Osteocyte (in vitro differentiated cells): ENCODE data around the gene MCM5. TPM values are rescaled to one million over a fixed set of nuclear protein-coding genes. Genes with fewer than 3 reads are reported as not detected.

Source experiments
- DNase-seq: peaks from one replicate; pipeline ENCODE4 v3.0.0; 2021; ENCODE audit warnings: mixed read lengths; ENCODE audit not compliant: unreplicated experiment; ENCODE audit errors: extremely low spot score
- H3K27ac Mint-ChIP-seq: one replicate; pipeline ENCODE4 v1.8.0; 2021; ENCODE audit warnings: mild to moderate bottlenecking, mixed read lengths; ENCODE audit not compliant: unreplicated experiment
- H3K27me3 Mint-ChIP-seq: one replicate; pipeline ENCODE4 v1.8.0; 2021; ENCODE audit warnings: mixed read lengths; ENCODE audit not compliant: unreplicated experiment
- H3K36me3 Mint-ChIP-seq: one replicate; pipeline ENCODE4 v1.8.0; 2021; ENCODE audit warnings: mixed read lengths; ENCODE audit not compliant: unreplicated experiment
- H3K4me1 Mint-ChIP-seq: one replicate; pipeline ENCODE4 v1.8.0; 2021; ENCODE audit warnings: mixed read lengths; ENCODE audit not compliant: unreplicated experiment
- H3K4me3 Mint-ChIP-seq: one replicate; pipeline ENCODE4 v1.8.0; 2021; ENCODE audit warnings: mild to moderate bottlenecking, moderate library complexity, mixed read lengths; ENCODE audit not compliant: unreplicated experiment
- H3K9me3 Mint-ChIP-seq: one replicate; pipeline ENCODE4 v1.8.0; 2021; ENCODE audit warnings: mixed read lengths; ENCODE audit not compliant: unreplicated experiment
- CTCF ChIP-seq: fragments of 200-600 bp; sonication (generic); IDR thresholded peaks from 2 replicates; pipeline ENCODE4 v1.5.0; 2021; ENCODE audit warnings: antibody characterized with exemption, mild to moderate bottlenecking, moderate library complexity
- total RNA-seq: library from RNA; stranded (reverse); gene quantifications from 2 replicates; pipeline ENCODE4 v1.2.1, GENCODE V29; 2021

The MCM5 gene
- total RNA-seq, 1 donor from 2014 or later: 28.5 TPM

- Mint-ChIP-seq H3K36me3 (peaks cover 17% of the 10 kb centered on the region), H3K9me3 (no peaks in the 10 kb centered on the region), H3K4me3 (no peak overlapping the region), H3K27me3 (no peaks in the 10 kb centered on the region), H3K4me1 (no peaks in the 10 kb centered on the region), H3K27ac (no peak overlapping the region)
- DNase-seq: no peak
- TF ChIP-seq CTCF: no peak
Observed at GRCh38 chr22:35413624-35414023, 13.7 kb downstream of the MCM5 start.

GRCh38 chr22:35417606-35418005 lies 17.7 kb downstream of the MCM5 start:
- Mint-ChIP-seq H3K27ac (no peak overlapping the region), H3K4me3 (no peak overlapping the region), H3K27me3 (no peaks in the 10 kb centered on the region), H3K9me3 (no peaks in the 10 kb centered on the region), H3K4me1 (no peaks in the 10 kb centered on the region), H3K36me3 (peaks cover 14% of the 10 kb centered on the region)
- DNase-seq: no peak
- no peak for TF ChIP-seq CTCF

- Mint-ChIP-seq H3K4me1 (no peaks in the 10 kb centered on the region), H3K27ac (no peak overlapping the region), H3K9me3 (no peaks in the 10 kb centered on the region), H3K4me3 (no peak overlapping the region), H3K36me3 (peaks cover 14% of the 10 kb centered on the region), H3K27me3 (no peaks in the 10 kb centered on the region)
- no peak for TF ChIP-seq CTCF
- no peak for DNase-seq
Observed at GRCh38 chr22:35418088-35418487, 18.1 kb downstream of the MCM5 start.

- Mint-ChIP-seq H3K9me3 (no peaks in the 10 kb centered on the region), H3K4me1 (no peaks in the 10 kb centered on the region), H3K4me3 (no peak overlapping the region), H3K27me3 (no peaks in the 10 kb centered on the region), H3K36me3 (peaks cover 14% of the 10 kb centered on the region), H3K27ac (no peak overlapping the region)
- TF ChIP-seq CTCF: no peak
- DNase-seq: no peak
Observed at GRCh38 chr22:35418731-35419130, 18.8 kb downstream of the MCM5 start.

- Mint-ChIP-seq H3K4me3 (no peak overlapping the region), H3K9me3 (no peaks in the 10 kb centered on the region), H3K27me3 (no peaks in the 10 kb centered on the region), H3K36me3 (peaks cover 21% of the 10 kb centered on the region), H3K4me1 (peaks cover under 1% of the 10 kb centered on the region), H3K27ac (no peak overlapping the region)
- no peak for DNase-seq
- TF ChIP-seq CTCF: no peak
Observed at GRCh38 chr22:35419756-35420155, 19.8 kb downstream of the MCM5 start.
